Measurements from ENCODE around the gene ADGRL3.

- TF ChIP-seq EZH2phosphoT487 (conservative IDR thresholded peaks at IDR 0.05; ENCODE audit: low read length), result no peak
- no peak for TF ChIP-seq CTCF (IDR thresholded peaks at IDR 0.05; ENCODE audit: insufficient read depth, low read length, poor library complexity, severe bottlenecking)
Measured at GRCh38 chr4:61522312-61522711, 322.2 kb downstream of the ADGRL3 start.
